ENCODE data around the gene RCE1. TPM values are rescaled to one million over a fixed set of nuclear protein-coding genes. Genes with fewer than 3 reads are reported as not detected.

The RCE1 gene
- total RNA-seq, result 13.1 and 16.9 TPM in 2 replicates

GRCh38 chr11:66842896-66843775 lies at the start of gene RCE1:
RCE1 (plus strand) TSS chr11:66843441; CDS start chr11:66843456, 15 bp downstream.

GRCh38 chr11:66856496-66857233 lies 13.4 kb downstream of the RCE1 start, which contains the start of gene LRFN4:
LRFN4 (plus strand) TSS chr11:66857064; CDS start chr11:66857745, 681 bp downstream.

Other genes with a start within 250 kb of the RCE1 start
- 19.6 and 34.4 TPM in 2 replicates for gene RBM14, start 226.8 kb upstream of the RCE1 start, total RNA-seq
- 102 and 182 TPM in 2 replicates for gene RBM4, start 204.7 kb upstream of the RCE1 start, total RNA-seq
- 13.1 and 32.1 TPM in 2 replicates for gene RBM4B, start 165.6 kb upstream of the RCE1 start, total RNA-seq
- 14.4 and 48.3 TPM in 2 replicates for gene SPTBN2, start 114.2 kb upstream of the RCE1 start, total RNA-seq
- 12.8 and 16.3 TPM in 2 replicates for gene LRFN4, start 13.6 kb downstream of the RCE1 start, total RNA-seq
- 7.3 and 12.5 TPM in 2 replicates for gene PC, start 114.9 kb downstream of the RCE1 start, total RNA-seq
- not detected in 2 replicates for gene C11orf86, start 131.9 kb downstream of the RCE1 start, total RNA-seq
- gene SYT12, start 179.7 kb downstream of the RCE1 start, total RNA-seq, result 0.50 TPM in 1 of 2 replicates, not detected in the other
- gene RHOD, start 213.4 kb downstream of the RCE1 start, total RNA-seq, result 8.4 and 20.8 TPM in 2 replicates